GM23248 (cell line): Measurements from ENCODE around the gene MYCL. TPM values are rescaled to one million over a fixed set of nuclear protein-coding genes. Genes with fewer than 3 reads are reported as not detected.

Experiments used
- DNase-seq: peaks from one replicate; pipeline ENCODE4 v3.0.0-alpha.2; 2015
- H2AFZ ChIP-seq: fragments of 200-600 bp; sonication (generic); 2 replicates; pipeline ENCODE4 v1.6.1; 2016; ENCODE audit warnings: antibody characterized with exemption
- H3F3A ChIP-seq: fragments of 200-600 bp; sonication (generic); 2 replicates; pipeline ENCODE4 v1.6.1; 2016; ENCODE audit warnings: mild to moderate bottlenecking, antibody characterized with exemption, mixed run types; ENCODE audit not compliant: insufficient read depth
- H3K27ac ChIP-seq: fragments of 200-600 bp; sonication (generic); 2 replicates; pipeline ENCODE4 v1.5.1; 2016; ENCODE audit warnings: mild to moderate bottlenecking
- H3K27me3 ChIP-seq: fragments of 200-600 bp; sonication (generic); replicated peaks from 2 replicates; pipeline ENCODE4 v1.6.1; 2016; ENCODE audit warnings: mild to moderate bottlenecking; ENCODE audit not compliant: insufficient read depth
- H3K36me3 ChIP-seq: fragments of 200-600 bp; sonication (generic); 2 replicates; pipeline ENCODE4 v1.6.1; 2016; ENCODE audit warnings: low read depth, mild to moderate bottlenecking
- H3K4me1 ChIP-seq: fragments of 200-600 bp; sonication (generic); 2 replicates; pipeline ENCODE4 v1.6.1; 2016; ENCODE audit warnings: mild to moderate bottlenecking; ENCODE audit not compliant: insufficient read depth
- H3K4me2 ChIP-seq: fragments of 200-600 bp; sonication (generic); one replicate; pipeline ENCODE4 v1.6.1; 2016; ENCODE audit warnings: mild to moderate bottlenecking; ENCODE audit not compliant: unreplicated experiment
- H3K4me3 ChIP-seq: fragments of 200-600 bp; sonication (generic); 2 replicates; pipeline ENCODE4 v1.5.1; 2016; ENCODE audit warnings: mild to moderate bottlenecking
- H3K79me2 ChIP-seq: fragments of 200-600 bp; sonication (generic); 2 replicates; pipeline ENCODE4 v1.6.1; 2016; ENCODE audit warnings: mild to moderate bottlenecking; ENCODE audit not compliant: insufficient read depth
- H3K9ac ChIP-seq: fragments of 200-600 bp; sonication (generic); 2 replicates; pipeline ENCODE4 v1.6.1; 2016; ENCODE audit warnings: mild to moderate bottlenecking
- H3K9me2 ChIP-seq: fragments of 200-600 bp; sonication (generic); 2 replicates; pipeline ENCODE4 v1.6.1; 2016; ENCODE audit warnings: mixed run types, mild to moderate bottlenecking, moderate library complexity; ENCODE audit not compliant: insufficient read depth
- H3K9me3 ChIP-seq: fragments of 200-600 bp; sonication (generic); one replicate; pipeline ENCODE4 v1.6.1; 2017; ENCODE audit warnings: low read depth
- H4K20me1 ChIP-seq: fragments of 200-600 bp; sonication (generic); 2 replicates; pipeline ENCODE4 v1.6.0; 2016; ENCODE audit not compliant: insufficient read depth
- EZH2 ChIP-seq: fragments of 200-600 bp; sonication (generic); IDR thresholded peaks from 2 replicates; pipeline ENCODE4 v1.6.1; 2018; ENCODE audit warnings: antibody characterized with exemption, mild to moderate bottlenecking; ENCODE audit not compliant: insufficient read depth, poor library complexity, severe bottlenecking
- EZH2phosphoT487 ChIP-seq: fragments of 200-600 bp; sonication (generic); IDR thresholded peaks from 2 replicates; pipeline ENCODE4 v1.6.1; 2018; ENCODE audit warnings: antibody characterized with exemption, moderate library complexity, mild to moderate bottlenecking, low read depth; ENCODE audit not compliant: insufficient read depth
- WGBS, 2 experiments: methylation state at CpG; one replicate each; pipeline ENCODE4 v1.1.6; 2015 to 2017; ENCODE audit warnings: low lambda C conversion rate in 2 of 2, low coverage in 1 of 2; ENCODE audit errors: missing lambda C conversion rate in 2 of 2; 5-methylcytosine and 5-hydroxymethylcytosine counted together
- in situ Hi-C: fragments of 300-500 bp; cut with MboI; formaldehyde crosslinking; loops from 2 replicates; pipeline ENCODE4 v1.15.0; 2020
- polyA plus RNA-seq: library from polyadenylated mRNA; unstranded; fragments of >200 nt; fragmentation: Nextera tagmentation; extraction: Ambion mirVana; gene quantifications from 2 replicates; pipeline ENCODE4 v1.2.1, GENCODE V29; 2016
- total RNA-seq: library from RNA; depleted of rRNA; stranded (reverse); fragments of >200 nt; shearing (Covaris generic); gene quantifications from 2 replicates; pipeline ENCODE4 v1.2.3, GENCODE V29; 2014

The MYCL gene
- total and polyA plus RNA-seq, 2 experiments from 2014 or later = 0.32 to 0.34 TPM

- H3K9ac ChIP-seq = no peak overlapping the region
- H3K4me2 ChIP-seq = no peak overlapping the region
- no peaks in the 10 kb centered on the region for H3K9me3 ChIP-seq
- in situ Hi-C loops = no loop called here
- no peak for TF ChIP-seq EZH2phosphoT487
- TF ChIP-seq EZH2 = no peak
- H3K36me3 ChIP-seq = peaks cover 27% of the 10 kb centered on the region; the same call in 1 of the 2 replicates
- H3K27ac ChIP-seq = no peak overlapping the region
- no peak for DNase-seq
- no peak overlapping the region for H3K4me3 ChIP-seq
- no peaks in the 10 kb centered on the region for H3K9me2 ChIP-seq
- 0 out of 2 replicates have a peak, but pooled peaks cover 2% of the 10 kb centered on the region for H4K20me1 ChIP-seq
- no peaks in the 10 kb centered on the region for H3K4me1 ChIP-seq
- H3K27me3 ChIP-seq = no peaks in the 10 kb centered on the region
- peaks cover 75% of the 10 kb centered on the region for H3K79me2 ChIP-seq
- no peak overlapping the region for H2AFZ ChIP-seq
- H3F3A ChIP-seq = no peaks in the 10 kb centered on the region
These were observed 47.4 kb downstream of the MYCL start for GRCh38 chr1:39854314-39854713.

GRCh38 chr1:39852876-39853275 lies 48.8 kb downstream of the MYCL start:
- TF ChIP-seq EZH2phosphoT487 (no peak), EZH2 (no peak)
- 100% methylated on average over 1 of the region's 1 CpG for WGBS, 2 experiments
- Histone ChIP-seq H3K9ac (no peak overlapping the region), H3K9me2 (no peaks in the 10 kb centered on the region), H3K4me2 (no peak overlapping the region), H3K27ac (no peak overlapping the region), H3K27me3 (no peaks in the 10 kb centered on the region), H3K79me2 (peaks cover 60% of the 10 kb centered on the region), H3F3A (no peaks in the 10 kb centered on the region), H2AFZ (no peak overlapping the region), H3K36me3 (peaks cover 31% of the 10 kb centered on the region), H3K4me1 (no peaks in the 10 kb centered on the region), H4K20me1 (no peaks in the 10 kb centered on the region), H3K9me3 (no peaks in the 10 kb centered on the region), H3K4me3 (no peak overlapping the region)
- no peak for DNase-seq
- in situ Hi-C loops = no loop called here

GRCh38 chr1:39852214-39852791 lies 49.4 kb downstream of the MYCL start:
- Histone ChIP-seq H3K4me2 (no peak overlapping the region), H3K9me3 (no peaks in the 10 kb centered on the region), H4K20me1 (no peaks in the 10 kb centered on the region), H3K4me3 (no peak overlapping the region), H3K79me2 (peaks cover 55% of the 10 kb centered on the region), H3K36me3 (peaks cover 35% of the 10 kb centered on the region), H3K9me2 (no peaks in the 10 kb centered on the region), H2AFZ (no peak overlapping the region), H3K27me3 (no peaks in the 10 kb centered on the region), H3K4me1 (no peaks in the 10 kb centered on the region), H3K27ac (no peak overlapping the region), H3K9ac (no peak overlapping the region), H3F3A (no peaks in the 10 kb centered on the region)
- 92 to 94% methylated on average over 5 of the region's 5 CpGs for WGBS, 2 experiments
- TF ChIP-seq EZH2phosphoT487 (no peak), EZH2 (no peak)
- no peak for DNase-seq
- in situ Hi-C loops = no loop called here

GRCh38 chr1:39850606-39851216 lies 51.0 kb downstream of the MYCL start:
- in situ Hi-C loops = no loop called here
- H3K27ac ChIP-seq = no peak overlapping the region
- H3K4me3 ChIP-seq = no peak overlapping the region
- no peak overlapping the region for H3K9ac ChIP-seq
- no peak for DNase-seq
- H3K79me2 ChIP-seq = peaks cover 39% of the 10 kb centered on the region
- WGBS, 2 experiments = 92 to 97% methylated on average over 3 of the region's 3 CpGs
- TF ChIP-seq EZH2phosphoT487 = no peak
- no peak for TF ChIP-seq EZH2
- no peaks in the 10 kb centered on the region for H3K27me3 ChIP-seq
- peaks cover 12% of the 10 kb centered on the region for H3K4me1 ChIP-seq
- no peak overlapping the region for H2AFZ ChIP-seq
- no peaks in the 10 kb centered on the region for H3K9me3 ChIP-seq
- peaks cover 12% of the 10 kb centered on the region for H3F3A ChIP-seq
- H3K9me2 ChIP-seq = no peaks in the 10 kb centered on the region
- peaks cover 35% of the 10 kb centered on the region for H3K36me3 ChIP-seq
- H4K20me1 ChIP-seq = no peaks in the 10 kb centered on the region
- H3K4me2 ChIP-seq = no peak overlapping the region

- H3K27me3 ChIP-seq = no peaks in the 10 kb centered on the region
- H3F3A ChIP-seq = peaks cover 18% of the 10 kb centered on the region
- no peak overlapping the region for H3K4me3 ChIP-seq
- H3K36me3 ChIP-seq = peaks cover 26% of the 10 kb centered on the region
- no peaks in the 10 kb centered on the region for H4K20me1 ChIP-seq
- peaks cover 15% of the 10 kb centered on the region for H3K4me1 ChIP-seq
- no peaks in the 10 kb centered on the region for H3K9me2 ChIP-seq
- H3K27ac ChIP-seq = no peak overlapping the region
- H3K9ac ChIP-seq = no peak overlapping the region
- no peaks in the 10 kb centered on the region for H3K9me3 ChIP-seq
- H2AFZ ChIP-seq = no peak overlapping the region
- in situ Hi-C loops = no loop called here
- DNase-seq = no peak
- no peak overlapping the region for H3K4me2 ChIP-seq
- TF ChIP-seq EZH2phosphoT487 (no peak), EZH2 (no peak)
- peaks cover 29% of the 10 kb centered on the region for H3K79me2 ChIP-seq
- 96% methylated on average over 1 of the region's 1 CpG for WGBS, 2 experiments
These were observed 52.5 kb downstream of the MYCL start for GRCh38 chr1:39849203-39849602.
